GM12891 (cell line): ENCODE data around the gene SF3B2.

Experiments
- DNase-seq: peaks from one replicate; pipeline ENCODE4 v3.0.0; 2011; ENCODE audit warnings: low spot score; ENCODE audit not compliant: insufficient read length
- FAIRE-seq: peaks from 2 replicates; lab custom pipeline; 2011; peaks lifted over from hg19 to GRCh38; lab: Jason Lieb, UNC
- PAX5 ChIP-seq: IDR thresholded peaks from 2 replicates; pipeline ENCODE4 v1.6.1; 2011; ENCODE audit warnings: low read length, moderate library complexity, mild to moderate bottlenecking; ENCODE audit not compliant: insufficient read depth, severe bottlenecking
- POLR2A ChIP-seq: IDR thresholded peaks from 2 replicates; pipeline ENCODE4 v1.6.1; 2011; ENCODE audit warnings: low read depth, low read length, control low read depth
- POLR2AphosphoS5 ChIP-seq: IDR thresholded peaks from 2 replicates; pipeline ENCODE4 v1.6.1; 2011; ENCODE audit warnings: low read depth, low read length, control low read depth
- POU2F2 ChIP-seq: IDR thresholded peaks from 2 replicates; pipeline ENCODE4 v1.6.1; 2011; ENCODE audit warnings: low read depth, mild to moderate bottlenecking, control low read depth, low read length, moderate library complexity
- SPI1 ChIP-seq: IDR thresholded peaks from 2 replicates; pipeline ENCODE4 v1.6.1; 2011; ENCODE audit warnings: low read depth, low read length, control low read depth
- TAF1 ChIP-seq: IDR thresholded peaks from 2 replicates; pipeline ENCODE4 v1.6.1; 2011; ENCODE audit warnings: low read depth, low read length, control low read depth

Gene SF3B2

DNA sequence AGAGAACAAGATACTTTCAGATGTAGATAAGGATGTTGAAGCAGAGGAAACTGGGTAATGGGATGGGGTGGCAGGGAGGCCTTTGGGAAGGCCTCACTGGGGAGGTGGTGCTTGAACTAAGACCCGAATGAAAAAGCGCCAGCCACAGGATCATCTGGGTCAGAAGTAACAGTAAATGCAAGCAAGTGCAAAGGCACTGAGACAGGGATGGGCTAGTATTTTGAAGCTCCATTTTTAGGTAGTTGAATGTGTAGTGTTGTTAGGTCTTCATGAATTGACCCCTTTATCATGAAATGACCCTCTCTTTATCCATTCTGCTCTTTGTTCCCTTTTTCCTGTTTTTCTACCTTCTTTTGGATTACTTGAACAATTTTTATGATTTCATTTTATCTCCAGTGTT lies 11.7 kb downstream of the SF3B2 start:
- FAIRE-seq (no peak), DNase-seq (no peak)
- no peak for TF ChIP-seq POU2F2
- no peak for TF ChIP-seq TAF1
- TF ChIP-seq SPI1 = no peak
- TF ChIP-seq PAX5 = no peak
- no peak for TF ChIP-seq POLR2A
- TF ChIP-seq POLR2AphosphoS5 = no peak

DNA sequence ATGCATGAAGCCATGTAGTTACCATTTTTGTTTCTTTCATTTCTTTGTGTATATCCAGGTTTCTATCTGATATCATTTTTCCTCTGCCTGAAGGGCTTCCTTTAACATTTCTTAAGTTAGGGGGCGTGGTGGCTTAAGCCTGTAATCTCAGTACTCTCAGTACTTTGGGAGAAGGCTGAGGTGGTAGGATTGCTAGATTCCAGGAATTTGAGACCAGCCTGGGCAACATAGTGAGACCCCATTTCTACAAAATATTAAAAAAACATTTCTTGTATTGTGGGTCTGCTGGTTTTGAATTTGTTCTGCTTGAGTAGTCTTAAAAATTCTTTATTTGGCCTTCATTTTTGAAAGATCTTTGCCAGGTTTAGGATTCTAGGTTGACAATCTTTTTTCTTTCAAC lies 12.4 kb downstream of the SF3B2 start:
- TF ChIP-seq SPI1 (no peak), TAF1 (no peak), PAX5 (no peak), POLR2AphosphoS5 (no peak), POLR2A (no peak), POU2F2 (no peak)
- no peak for FAIRE-seq

DNA sequence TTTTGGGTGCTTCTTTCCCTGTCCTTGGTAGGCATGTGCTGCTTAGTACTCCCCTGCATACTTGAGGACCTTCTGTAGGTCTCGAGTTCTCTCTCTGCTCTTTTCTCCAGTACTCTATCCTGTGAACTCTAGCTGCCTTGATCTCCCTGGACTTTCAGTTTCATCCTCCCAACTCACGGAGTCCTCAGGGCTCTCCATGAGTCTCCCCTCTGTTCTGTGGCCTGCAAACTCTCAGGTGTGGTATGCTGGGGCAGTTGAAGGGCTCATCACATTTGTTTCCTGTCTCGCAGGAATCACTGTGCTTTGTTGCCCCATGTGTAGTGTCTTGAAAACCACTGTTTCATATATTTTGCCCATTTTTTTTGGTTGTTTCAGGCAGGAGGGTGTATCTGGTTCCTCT lies 14.6 kb downstream of the SF3B2 start:
- TF ChIP-seq POU2F2 = no peak
- TF ChIP-seq PAX5 = no peak
- no peak for TF ChIP-seq SPI1
- TF ChIP-seq POLR2AphosphoS5 = no peak
- no peak for TF ChIP-seq POLR2A
- no peak for TF ChIP-seq TAF1
- DNase-seq = no peak
- FAIRE-seq = no peak

More for the DNA sequence above, 12.4 kb downstream of the SF3B2 start:
- no peak for DNase-seq

DNA sequence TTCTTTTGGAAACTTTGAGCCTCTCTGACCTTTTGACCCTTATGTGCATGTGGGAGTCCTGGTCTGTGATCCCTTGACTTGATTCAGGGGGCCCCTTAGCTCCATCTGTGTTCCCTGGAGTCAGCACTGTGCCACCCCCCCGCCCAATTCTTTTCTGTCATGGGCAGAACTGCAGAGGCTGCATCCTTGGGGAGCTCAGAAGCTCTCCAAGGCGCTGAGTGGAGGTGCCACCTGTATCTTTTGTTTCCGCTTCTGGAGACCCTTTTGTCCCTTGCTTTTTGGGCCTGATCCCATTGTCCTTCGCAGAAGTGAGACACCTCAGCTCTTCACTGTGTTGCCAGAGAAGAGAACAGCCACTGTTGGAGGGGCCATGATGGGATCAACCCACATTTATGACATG lies 15.5 kb downstream of the SF3B2 start:
- TF ChIP-seq PAX5 = no peak
- TF ChIP-seq SPI1 = no peak
- TF ChIP-seq POLR2A = no peak
- no peak for TF ChIP-seq POU2F2
- no peak for TF ChIP-seq POLR2AphosphoS5
- no peak for TF ChIP-seq TAF1
- FAIRE-seq (no peak), DNase-seq (no peak)

GRCh38 chr11:66068154-66068821 lies 16.1 kb downstream of the SF3B2 start:
- FAIRE-seq (peak; percentile 63), DNase-seq (no peak)
- TF ChIP-seq SPI1 = no peak
- no peak for TF ChIP-seq POU2F2

- no peak for DNase-seq
- FAIRE-seq = peak; percentile 90
- TF ChIP-seq SPI1 (no peak), POU2F2 (no peak; the same call in 1 of the 2 replicates), TAF1 (no peak), POLR2A (no peak), POLR2AphosphoS5 (no peak), PAX5 (no peak)
Observed at GRCh38 chr11:66068923-66069714, 17.0 kb downstream of the SF3B2 start.

DNA sequence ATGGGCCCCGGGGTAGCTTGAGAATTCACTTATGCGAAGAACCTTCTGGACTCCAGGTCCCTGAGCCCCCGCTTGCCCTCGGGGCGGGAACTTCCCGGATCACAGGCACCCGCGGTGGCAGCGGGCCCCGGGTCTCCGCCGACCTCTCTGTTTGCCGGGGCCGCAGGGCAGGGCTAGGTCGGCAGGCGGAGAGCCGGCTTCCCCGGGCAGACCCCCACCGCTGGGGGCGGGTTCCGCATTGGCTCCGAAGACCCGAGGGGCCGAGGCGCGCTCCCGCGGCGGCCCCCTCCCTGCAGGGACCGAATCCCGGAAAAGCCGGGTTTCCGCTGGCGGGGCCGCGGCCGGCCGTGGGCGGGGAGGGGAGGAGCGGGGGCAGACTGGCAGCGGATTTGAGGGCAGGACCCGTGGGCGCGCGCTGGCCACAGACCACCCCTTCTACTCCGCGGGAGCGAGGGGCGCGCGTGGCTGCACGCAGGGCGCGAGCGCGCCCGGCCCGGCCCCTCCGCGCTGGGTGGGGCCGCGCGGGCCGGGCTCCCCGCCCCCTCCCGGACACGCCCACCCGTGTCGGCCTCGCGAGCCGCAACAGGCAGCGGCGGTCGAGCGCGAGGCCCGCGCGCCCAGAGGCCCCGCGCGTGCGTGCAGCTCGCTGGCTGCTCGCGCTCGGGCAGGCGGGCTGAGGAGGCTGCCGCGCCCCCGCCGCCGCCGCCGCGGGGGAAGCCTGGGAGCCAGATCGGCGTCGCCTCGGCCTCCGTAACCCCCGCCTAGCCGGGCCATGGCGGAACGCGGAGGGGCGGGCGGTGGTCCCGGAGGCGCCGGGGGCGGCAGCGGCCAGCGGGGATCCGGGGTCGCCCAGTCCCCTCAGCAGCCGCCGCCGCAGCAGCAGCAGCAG lies 17.8 kb downstream of the SF3B2 start, which contains the start of gene PACS1:
Gene PACS1 (plus strand): TSS at position 558 of the 889 bp plus-strand sequence. CDS start 215 bp downstream, at position 773.
- FAIRE-seq = peak; percentile 89
- peak; percentile 76 for DNase-seq
- no peak for TF ChIP-seq POU2F2
- peak; percentile 39; the same call in 1 of the 2 replicates for TF ChIP-seq POLR2A
- TF ChIP-seq SPI1 = no peak
- no peak for TF ChIP-seq PAX5
- TF ChIP-seq POLR2AphosphoS5 = peak; percentile 65
- TF ChIP-seq TAF1 = no peak

- TF ChIP-seq POLR2A = no peak
- TF ChIP-seq POU2F2 = no peak
- no peak for TF ChIP-seq POLR2AphosphoS5
- no peak for TF ChIP-seq PAX5
- no peak for TF ChIP-seq TAF1
- no peak for TF ChIP-seq SPI1
- FAIRE-seq = no peak
- DNase-seq = no peak
Observed at GRCh38 chr11:66070604-66071380, 18.6 kb downstream of the SF3B2 start.

DNA sequence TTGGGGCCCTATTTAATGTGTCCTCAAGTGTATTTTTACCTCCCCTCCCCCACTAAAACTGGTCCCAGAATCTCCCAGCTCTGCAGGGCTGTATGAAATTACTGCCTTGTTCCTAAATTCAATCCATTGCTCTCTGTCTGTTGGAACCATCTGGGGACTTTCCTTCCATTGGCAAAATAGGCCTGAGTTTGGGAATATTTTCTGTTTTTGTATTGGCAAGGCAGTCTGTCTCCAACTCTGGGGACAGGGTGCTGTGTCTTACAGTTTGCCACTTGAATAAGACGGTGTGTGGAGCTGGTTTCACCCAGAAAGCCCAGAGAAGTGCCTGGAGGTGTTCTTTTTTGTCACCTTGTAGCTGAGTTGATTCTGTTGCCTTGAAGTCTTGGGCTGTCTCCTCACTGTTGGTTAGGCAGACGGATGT lies 19.2 kb downstream of the SF3B2 start:
- TF ChIP-seq PAX5 = no peak
- TF ChIP-seq SPI1 = no peak
- no peak for TF ChIP-seq POLR2AphosphoS5
- TF ChIP-seq TAF1 = no peak
- no peak for TF ChIP-seq POU2F2
- TF ChIP-seq POLR2A = no peak
- DNase-seq (no peak), FAIRE-seq (peak; percentile 38)
